GM21576 (cell line): ENCODE measurements around the gene RXRB.
"Not testable (repeated sequence)": the region's sequence is repeated elsewhere in the genome, so short reads cannot be mapped to it uniquely, and the experiment has no call there.

ENCODE experiments used
- ATAC-seq: cut with Tn5 transposase; IDR thresholded peaks from one replicate; pipeline ENCODE4 v1.9.1; 2021; ENCODE audit warnings: mild to moderate bottlenecking, moderate library complexity; ENCODE audit not compliant: unreplicated experiment

Gene RXRB

DNA sequence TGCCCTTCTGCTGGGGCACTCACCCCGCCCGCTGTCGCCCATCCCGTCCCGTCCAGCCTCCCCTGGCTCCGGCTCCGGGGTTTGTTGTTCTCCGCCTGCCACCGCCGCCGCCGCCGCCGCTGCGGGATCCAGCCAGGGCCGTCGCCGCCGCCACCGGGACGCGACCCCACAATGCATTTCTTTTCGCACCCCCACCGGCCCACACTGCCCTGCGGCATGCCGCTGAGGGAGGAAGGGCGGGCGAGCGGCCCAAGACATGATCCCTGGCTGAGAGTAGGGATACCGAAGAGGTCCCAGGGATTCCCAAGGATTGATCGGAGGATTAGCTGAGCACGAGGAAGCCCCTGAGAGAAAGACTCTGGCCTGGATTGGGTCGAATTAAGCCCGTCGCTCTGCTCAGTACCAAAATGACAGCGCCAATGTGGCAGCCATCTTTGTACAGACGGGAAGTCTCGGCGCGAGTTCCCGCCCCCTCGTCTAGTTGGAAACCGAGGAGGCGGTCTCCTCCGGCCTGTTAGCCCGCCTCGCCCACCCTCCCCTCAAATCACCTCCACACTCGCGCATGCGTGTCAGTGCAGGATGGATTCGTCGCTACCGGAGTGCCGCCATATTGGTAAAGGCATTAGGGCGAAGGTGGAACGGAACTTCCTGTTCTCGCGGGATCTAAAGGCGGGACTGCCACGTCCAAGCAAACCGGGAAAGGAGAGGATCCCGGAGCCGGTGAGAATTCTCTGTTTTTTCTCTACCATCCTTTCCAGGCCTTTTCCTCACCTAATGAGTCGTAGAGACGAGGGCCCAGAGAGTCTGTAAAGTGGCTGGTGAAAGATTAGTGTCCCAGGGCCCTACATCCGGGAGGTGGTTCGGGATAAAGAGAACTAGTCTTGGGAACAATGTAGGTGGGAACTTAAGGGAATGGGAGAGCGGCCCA, at the start of gene RXRB, which contains the start of gene SLC39A7:
Gene RXRB, minus strand, starts transcription at position 447 of the 928 bp plus-strand sequence. Its CDS starts 189 bp downstream, at position 258.
Gene SLC39A7, plus strand, starts transcription at position 649 of the 928 bp plus-strand sequence. CDS start 379 bp downstream, outside the sequence.
- ATAC-seq: peak; percentile 42

DNA sequence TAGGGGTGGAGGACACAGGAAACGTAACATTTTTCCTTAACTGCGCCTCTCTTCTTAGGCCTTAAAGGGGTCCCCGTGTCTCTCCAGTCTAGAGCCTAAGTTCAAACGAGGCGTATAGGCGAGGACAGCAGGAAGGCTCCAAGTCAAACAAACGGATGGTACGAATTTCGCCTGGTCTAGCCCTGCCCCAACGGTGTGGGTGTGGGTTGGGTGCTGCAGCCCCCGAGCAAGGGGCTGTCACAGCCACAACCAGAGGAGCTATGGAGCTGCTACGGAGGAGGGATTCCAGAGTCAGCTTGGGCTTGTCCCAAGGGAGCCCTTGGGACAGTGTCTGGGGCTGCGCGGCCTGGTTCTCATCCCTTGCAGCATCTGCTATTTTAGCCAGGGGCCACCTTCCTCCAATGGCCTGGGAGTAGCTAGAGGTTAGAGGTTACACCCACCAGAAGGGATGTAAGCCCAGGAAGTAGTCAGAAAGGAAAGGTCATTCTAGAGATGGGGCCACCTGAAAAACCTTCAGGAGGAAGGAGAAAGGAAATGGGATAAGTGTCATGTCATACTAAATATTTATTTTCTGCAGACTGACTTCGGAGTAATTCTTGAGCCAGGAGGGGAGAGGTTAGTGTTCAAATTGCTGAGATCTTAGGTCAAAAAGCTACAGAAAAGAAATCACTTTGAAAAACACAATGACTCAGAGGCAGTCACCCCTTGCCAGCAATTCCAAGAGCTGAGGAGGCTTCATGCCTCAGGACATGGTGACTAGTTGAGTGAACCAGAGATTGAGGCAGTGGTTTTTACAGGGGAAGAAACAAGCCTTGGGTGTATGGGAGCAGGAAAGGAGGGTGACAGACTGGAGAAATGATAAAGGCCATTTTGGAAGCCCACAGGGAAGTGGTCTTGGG, 49.5 kb upstream of the RXRB start:
- no peak for ATAC-seq

DNA sequence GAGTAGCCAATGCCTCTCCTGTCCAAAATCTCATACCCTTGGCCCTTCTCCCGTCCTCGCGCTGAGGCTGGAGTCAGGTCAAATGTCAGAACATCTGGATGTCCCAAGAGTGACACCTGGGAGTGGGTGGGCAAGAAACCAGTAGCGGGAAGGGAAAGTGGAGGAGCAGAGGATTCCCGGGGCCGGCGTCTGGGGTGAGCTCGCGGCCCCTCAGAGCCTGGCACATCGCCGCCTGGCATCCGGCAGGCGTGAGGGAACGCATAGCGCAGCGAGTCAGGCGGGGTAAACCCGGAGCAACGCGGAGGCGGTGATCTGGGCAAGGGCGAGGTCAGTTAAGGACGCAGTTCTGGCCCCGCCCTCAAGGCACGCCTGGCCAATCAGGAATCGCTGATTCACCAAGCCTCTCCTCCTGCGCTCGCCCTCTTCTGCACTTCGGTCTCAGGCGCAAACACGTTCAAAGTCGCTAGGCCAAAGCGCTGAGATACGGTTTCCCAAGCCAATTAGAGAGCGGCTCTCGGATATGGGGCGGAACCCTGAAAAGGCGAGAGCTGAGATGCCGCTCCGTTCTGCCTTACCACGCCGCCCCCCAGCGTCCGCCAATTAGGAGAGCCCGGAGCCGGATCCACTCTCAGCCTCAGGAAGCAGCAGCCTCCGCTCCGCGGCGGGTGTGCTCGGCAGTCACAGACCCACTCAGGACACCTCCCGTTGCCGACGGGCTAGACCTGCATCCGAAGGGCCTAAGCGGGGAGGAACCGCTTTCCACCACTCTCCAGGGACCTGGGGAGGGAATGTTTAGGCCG, 48.7 kb upstream of the RXRB start:
- ATAC-seq: peak; percentile 86

DNA sequence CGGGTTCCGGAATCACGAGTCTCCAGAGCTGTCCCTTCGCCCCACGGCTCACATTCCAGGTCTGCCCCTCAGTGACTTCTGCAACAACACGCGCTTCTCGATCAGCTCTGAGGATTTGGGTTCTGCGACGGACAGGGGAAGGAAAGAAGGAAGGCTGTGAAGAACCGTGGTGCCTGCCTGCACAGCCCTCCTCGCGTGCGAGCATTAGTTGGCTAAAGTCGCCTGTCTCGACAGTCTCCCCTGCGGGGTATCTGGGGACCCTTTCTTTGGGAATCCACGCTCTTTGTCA, 48.1 kb upstream of the RXRB start:
- ATAC-seq: no peak

DNA sequence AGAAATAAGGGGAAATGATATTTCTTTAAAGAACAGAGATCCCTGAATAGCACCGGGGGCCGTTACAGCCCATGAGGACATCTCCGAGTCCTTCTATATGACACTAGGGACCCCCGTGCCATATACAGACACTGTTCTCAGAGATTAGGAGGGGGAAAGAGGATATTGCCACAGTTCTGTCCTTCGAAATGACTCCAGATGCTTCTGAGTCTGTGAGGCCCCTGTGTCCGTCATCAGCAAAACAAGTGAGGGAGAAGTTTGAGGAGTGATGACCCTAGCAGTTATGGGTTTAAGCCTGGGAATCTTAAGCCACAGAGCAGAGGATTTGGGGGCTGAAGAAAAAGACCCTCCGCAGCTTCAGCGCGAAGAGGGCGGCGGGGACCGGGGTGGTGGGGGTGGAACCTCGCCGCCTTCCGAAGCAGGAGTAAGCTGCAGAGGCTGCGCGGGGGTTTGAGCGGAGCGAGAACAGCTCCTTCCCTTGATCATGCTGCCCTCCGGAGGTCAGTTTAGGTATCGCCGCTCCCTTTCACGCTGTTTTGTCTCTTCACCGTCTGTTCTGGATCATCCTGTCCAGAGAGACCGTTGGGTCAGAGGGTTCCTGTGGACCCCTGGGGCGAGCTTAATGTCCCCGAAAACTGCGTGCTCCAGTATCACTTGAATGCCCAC, 47.6 kb upstream of the RXRB start:
- ATAC-seq: peak; percentile 35

DNA sequence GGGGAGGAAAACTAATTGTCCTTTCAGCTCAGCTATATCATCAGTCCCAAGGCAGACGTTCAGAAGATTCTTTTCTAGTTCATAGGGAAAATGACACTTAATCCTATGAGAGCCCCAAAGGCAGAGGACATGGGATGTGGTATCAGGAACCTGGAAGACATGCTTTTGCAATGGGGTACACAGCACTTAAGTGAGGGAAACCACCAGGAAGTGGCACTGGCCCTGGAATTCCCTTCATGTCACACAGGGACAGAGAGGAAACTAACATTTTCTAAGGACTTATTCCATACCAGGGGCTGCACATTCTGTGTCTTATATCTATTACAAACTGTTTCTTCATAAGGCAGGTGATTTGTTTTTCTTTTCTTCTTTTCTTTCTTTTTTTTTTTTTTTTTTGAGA, 43.0 kb upstream of the RXRB start:
- no peak for ATAC-seq

DNA sequence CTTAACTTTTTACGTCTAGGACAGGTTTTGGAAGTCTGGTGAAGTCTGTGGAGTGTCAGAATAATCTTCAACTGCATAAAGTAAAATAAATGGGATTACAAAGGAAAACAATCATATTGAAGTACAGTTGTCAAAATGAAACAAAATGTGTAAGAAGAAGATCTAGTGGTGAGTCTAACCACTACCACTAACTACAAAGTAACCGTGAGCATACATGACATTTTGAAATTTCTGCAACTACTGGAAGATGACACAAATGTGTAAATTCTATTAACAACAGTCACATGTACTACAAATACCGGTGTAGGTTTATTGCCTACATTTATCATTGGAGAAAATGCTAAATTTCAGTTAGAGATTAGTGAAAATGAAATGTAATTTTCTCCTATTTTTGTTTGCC, 41.5 kb upstream of the RXRB start:
- no peak for ATAC-seq

DNA sequence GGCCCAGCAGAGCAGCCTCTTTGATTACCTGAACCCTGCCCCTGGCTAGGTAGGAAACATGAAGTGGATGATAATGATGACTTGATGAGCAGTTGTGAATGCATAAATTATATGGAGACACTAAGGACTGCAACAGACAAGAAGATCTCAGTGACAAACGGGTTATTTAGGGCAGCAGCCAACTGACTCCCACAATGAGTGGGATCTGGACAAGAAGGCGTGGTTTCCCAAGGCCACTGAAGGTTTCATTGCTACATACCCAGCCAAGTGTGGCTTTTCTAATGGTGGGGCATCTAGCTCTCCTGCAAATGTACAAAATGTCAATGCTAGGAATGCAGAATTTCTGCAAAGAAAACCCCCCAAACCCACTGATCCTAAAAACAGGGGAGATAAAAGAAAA, 37.3 kb upstream of the RXRB start:
- no peak for ATAC-seq

DNA sequence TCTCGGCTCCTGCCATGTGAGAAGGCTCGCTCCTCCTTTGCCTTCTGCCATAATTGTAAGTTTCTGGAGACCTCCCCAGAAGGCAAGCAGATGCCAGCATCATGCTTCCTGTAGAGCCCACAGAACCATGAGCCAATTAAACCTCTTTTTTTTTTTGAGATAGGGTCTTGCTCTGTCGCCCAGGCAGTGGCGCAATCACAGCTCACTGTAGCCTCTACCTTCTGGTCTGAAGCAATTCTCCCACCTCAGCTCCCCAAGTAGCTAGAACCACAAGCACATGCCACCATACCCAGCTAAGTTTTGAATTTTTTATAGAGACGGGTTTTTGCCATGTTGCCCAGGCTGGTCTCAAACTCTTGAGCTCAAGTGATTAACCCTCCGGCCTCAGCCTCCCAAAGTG, 36.4 kb upstream of the RXRB start:
- no peak for ATAC-seq

DNA sequence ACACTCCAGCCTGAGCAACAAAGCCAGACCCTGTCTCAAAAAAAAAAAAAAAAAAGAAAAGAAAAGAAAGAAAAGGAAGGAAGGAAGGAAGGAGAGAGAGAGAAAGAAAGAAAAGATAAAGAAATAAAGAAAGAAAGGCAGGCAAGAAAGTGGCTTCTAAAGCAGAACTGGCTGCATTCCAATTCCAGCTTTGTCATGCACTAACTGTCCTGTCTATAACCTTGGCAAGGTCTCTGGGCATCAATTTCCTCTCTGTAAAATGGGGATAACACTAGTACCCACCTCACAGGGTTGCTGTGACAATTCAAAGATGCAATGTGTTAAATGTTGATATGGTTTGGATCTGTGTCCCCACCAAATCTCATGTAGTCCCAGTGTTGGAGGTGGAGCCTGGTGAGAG, 35.9 kb upstream of the RXRB start:
- ATAC-seq: no peak

DNA sequence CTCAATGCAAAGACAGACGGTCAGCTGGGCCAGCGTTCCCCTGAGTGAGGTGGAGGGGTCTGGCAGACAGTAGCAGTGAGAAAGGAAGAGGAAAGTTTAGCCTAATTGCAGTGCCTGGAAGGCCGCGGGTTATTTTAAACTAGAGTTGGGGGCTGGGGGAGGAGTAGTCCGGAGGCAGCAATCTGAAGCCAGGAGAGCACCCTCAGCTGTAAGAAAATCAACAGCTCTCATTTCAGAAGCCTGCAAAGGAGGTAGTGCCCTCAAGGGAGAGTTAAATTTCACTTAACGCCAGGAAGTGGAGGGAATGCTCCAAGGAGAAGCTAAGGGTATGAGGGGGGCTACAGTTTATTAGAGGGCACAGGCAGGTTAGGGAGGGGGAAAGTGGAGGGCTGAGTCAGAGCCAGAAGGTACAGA, 34.8 kb upstream of the RXRB start:
- no peak for ATAC-seq

DNA sequence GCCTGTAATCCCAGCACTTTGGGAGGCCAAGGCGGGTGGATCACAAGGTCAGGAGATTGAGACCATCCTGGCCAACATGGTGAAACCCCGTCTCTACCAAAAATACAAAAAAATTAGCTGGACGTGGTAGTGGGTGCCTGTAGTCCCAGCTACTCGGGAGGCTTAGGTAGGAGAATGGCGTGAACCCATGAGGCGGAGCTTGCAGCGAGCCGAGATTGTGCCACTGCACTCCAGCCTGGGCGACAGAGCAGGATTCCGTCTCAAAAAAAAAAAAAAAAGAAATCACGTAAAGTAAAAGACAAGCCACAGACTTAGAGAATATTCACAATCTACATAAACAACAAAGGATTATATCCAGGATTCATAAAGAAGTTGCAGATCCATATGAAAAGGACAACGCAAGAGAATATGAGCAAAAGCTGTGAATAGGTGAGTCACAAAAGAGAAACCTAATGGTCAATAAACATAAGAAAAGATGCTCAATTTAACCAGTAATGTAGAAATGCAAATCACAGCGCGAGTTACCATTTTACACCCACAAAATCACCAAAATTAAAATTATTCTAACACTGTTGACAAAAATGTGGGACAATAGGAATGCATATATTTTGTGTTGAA, 26.1 kb upstream of the RXRB start:
- ATAC-seq: not testable (repeated sequence)

DNA sequence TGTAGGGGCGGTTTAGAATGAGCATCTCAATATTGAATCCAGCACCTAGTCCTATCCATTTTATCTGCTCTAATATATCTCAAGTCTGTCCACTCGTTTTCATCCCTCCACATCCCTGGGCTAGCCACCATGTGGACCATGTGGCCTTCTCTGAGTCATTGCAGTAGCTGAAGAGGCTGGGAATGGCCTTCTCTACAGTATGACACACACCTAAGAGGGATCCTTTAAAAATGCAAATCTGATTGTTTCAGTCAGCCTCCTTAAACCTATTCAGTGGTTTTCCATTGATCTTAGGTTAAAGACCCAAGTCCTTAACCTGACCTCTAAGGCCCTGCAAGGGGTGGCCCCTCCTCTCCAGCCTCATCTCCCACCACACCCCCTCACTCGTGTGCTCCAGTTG, 17.2 kb upstream of the RXRB start:
- ATAC-seq: no peak

DNA sequence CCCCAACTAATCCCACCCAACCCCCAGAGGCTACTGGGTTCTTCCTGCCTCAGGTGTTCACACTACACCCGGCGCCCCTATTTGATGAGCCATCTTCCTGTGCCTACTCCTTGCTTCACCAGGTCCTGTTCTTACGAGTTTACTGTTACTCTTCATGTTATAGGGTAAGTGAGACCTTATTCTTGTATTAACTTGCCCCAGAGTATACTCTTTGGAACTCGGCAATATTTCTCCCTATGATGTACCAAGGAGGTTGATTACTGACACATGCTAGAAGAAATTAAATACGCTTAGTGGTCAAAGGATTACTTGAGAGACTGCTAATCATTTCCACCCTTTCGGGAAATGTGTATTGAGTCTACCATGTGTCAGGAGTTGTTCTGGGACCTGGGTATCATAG, 16.8 kb upstream of the RXRB start:
- ATAC-seq: no peak

DNA sequence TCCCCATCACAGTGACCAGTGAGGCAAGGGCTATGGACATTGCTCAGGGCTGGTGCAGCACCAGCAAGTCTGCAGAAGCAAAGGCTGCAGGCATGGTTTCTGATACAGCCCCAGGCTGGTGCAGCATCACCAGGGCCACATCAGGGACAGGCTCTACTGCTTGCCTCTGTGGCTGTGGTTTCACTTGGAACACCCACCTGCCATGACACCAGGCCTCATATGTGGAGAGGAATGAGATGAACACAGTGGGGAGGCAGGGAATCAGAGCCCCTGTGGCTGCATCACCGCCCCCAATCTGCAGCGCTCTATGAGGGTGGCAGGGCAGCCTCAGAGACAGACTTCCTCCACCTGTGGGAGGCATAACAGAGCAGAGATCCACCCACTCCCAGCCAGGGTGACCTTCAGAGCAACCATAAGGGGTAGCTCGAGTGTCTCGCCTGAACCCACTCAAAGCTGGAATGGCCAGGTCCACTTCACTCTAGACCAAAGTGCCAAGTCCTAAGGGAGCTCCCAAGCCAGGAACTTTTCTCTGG, 15.7 kb upstream of the RXRB start:
- no peak for ATAC-seq

DNA sequence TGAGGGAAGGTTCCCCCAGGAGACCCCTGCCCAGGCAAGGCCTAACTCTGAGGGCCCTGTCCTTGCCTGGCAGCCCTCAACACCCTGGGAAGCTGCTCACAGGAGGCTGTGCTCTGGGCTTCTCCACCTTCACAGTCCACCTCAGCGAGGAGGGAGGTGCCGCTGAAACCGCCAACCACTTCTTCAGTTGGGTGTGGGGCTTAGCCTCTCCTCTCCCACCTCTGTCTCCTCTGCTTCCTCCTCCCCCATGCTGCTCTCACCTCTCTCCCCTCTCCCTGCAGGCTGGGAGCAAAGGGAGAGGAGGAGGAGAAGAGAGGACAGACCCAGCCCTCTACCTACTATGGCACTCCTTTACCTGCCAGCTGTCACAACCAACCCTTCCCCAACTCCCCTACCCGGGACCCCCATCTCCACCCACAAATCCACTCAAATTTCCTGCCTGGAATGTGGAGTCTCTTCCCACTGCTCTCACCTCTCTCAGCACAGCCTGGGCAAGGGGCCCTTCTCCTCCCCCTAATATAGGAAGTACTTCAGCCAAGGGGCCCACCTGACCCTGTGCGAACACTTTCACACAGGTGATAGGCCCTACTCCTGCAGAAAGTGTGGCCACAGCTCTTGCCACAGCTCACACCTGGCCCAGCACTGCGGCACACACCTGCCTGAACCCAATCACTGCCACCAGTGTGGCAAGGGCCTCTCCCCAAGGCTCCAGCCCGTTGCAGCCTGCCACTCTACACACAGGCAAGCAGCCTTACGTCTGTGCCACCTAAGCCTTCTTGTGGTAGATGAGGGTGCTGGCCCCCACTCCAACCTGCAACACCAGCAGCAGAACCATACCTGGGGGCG, 15.0 kb upstream of the RXRB start:
- ATAC-seq: no peak

DNA sequence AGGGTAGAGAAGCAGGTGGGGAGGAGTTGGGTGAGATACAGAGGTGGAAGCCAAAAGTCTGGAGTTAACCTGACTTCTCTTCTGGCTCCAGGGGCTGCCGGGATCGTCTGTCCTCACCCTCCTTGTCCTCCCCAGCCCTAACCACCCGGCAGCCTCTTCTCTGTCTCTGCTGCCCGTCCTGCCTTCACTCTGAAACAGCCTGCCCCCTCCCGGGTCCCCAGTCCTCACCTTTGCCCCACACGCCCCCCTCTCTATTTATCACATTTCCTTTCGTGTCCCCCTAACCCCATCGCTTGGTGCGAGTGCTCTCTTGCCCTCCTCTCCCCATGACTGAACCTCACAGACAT, 13.5 kb upstream of the RXRB start:
- ATAC-seq: no peak

DNA sequence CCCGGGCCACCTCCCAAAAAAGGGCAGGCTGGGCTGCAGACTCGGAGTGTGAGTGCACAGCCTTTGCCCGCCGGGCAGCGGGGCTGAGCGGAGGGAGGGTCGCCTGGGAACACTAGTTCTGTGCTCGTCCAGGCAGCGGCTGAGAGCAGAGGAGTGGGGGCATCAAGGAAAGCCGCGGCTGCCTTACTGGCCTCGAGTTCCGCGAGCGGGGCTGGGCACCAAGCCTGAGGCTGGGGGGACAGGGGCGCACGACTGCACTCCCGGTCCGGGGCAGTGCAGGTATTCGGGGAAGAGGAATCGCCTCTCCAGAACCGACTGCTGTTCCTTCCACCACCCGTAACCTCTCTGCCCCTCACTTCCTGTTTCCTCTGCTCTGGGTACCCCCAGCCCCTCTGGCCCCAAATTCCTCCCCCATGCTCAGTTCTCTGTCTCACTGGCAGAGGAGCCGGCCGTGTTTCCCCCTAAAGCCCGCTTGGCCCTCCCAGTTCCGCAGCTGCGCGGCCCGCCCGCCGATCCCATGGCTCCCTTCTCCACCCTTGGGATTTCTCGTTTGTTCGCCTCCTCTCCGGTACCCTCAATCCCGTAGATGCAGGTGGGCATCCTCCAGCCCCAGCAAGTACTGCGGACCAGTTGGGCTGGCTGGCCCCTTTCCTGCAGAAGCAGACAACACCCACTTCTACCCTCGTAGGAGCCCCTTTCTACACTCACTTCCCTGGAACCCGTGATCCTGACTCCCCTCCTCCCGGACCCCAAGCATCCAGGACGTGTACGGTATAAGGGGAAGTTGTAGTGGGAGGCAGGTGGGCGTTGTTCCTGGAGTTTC, 12.9 kb upstream of the RXRB start:
- no peak for ATAC-seq
